NCI-H69 (cell line): ENCODE measurements around the gene TFDP1.
"Not testable (repeated sequence)": the region's sequence is repeated elsewhere in the genome, so short reads cannot be mapped to it uniquely, and the experiment has no call there.

Experiments
- DNase-seq: peaks from one replicate; lab custom pipeline; 2025; lab: John Stamatoyannopoulos, UW

Gene TFDP1

DNA sequence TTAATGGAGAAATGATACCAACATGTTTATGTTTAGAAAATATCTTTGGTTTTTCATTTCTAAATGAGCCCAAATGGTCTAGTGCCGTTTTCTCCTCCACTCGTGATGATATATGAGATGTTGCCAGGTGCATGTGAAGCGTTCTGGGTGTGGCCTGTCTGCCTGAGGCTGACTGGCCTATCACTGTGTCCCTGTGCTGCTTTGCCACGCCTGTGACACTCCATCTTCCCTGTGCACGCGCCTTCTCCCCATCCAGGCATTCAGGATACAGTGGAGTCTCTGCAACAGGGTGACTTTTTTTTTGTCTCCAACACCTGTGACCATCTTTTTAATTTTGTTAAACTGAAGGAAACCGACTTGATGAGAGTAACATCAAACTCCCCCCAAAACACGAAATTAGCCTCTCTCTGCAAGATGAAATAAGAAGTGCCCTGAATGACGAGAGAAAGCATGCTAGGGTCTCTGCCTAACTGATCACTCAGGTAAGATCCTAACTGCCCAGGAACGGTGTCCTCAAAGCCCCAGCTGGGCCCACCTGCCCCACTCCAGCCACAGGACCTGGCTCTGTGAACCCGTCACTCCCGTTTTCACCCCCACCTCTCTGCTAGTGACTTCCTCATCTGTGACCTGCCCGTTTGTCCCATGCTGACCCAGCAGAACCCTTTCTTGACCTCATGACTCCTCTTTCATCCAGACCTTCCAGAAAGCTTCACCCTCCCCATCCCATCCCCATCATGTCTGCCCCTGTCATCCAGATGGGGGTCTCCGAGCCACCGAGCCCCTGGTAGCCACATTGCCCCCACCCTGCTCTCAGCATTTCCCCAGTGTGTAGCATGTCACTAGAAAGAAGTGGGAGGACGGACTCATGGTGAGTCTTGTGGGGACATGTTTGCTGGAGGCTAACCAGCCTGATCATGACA, 33.2 kb upstream of the TFDP1 start:
- DNase-seq: no peak

DNA sequence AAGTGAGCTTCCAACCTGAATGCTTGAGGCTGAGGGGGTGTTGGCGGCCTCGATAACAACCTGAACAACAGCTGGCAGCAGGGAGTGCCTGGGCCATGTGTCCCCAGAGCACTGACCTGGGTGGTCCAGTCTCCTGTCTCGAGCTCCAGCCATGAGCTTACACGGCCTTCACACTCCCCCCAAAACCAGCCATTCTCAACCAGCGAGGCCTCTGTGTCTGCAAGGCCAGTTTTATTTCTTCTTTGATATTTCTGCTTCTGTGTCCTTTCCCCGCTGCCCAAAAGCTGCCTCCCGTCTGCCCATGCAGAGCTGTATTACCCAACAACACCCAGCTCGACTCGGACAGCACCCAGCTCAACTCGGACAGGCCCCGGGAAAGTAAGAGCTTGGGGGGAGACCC, 32.5 kb upstream of the TFDP1 start:
- no peak for DNase-seq

DNA sequence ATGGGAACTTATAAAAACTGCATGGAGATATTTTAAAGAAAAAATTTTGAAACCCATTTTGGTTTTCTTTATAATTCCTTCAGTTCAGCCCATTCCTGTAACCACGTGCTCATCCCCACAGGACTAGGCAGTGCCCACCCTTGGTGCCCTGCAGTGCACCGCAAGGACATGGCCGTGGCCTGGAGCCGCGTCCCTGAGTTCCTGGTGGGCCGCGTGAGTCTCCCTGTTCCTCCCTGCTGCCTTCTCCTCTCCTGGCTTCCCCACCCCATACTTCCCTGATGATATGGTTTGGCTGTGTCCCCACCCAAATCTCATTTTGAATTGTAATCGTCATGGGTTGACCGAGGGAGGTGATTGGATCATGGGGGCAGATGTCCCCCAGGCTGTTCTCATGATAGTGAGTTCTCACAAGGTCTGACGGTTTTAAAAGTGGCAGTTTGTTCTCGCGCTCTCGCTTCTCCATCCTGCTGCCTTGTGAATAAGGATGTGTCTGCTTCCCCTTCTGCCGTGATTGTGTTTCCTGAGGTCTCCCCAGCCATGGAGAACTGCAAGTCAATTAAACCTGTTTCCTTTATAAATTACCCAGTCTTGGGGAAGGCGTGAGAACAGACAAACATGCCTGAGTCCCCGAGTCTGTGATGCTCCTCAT, 31.6 kb upstream of the TFDP1 start:
- DNase-seq: no peak

DNA sequence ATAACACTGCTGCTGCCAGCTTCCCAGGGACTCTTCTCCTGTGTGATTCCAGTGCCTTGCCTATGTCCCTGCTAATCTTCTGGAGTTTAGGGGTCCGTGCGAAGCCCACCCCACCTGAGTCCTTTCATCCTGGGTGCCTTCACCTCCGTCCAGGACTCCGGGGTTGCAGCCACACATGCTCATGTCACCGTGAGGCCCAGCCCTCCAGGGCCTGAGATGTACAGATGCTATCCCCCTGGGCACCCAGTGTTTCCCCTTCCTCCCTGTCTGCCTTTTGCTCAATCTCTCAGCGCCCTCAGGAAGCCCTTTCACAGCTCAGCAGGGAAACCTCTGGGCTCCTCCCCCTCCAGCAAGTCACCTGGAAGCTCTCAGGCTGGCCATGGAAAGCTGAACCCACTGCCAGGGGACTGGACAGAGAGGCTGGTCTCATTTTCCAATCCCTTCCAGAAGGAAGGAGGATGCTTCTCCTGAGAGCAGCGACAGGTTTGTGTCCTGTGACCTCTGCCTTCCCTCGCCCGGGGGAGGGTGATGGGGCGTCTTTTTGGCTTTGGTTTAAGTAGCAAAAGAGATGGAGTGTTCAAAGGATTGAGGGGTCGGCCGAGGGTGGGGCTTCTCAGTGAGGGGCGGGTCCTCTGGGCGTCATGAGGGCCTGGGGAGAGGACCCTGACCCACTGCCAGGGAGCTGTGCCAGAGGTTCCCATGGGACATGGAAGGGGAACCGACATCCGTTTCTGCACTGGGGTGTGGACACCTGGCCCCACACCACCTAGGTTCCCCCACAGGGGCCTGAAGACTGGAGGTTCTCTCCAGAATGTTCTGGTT, 30.8 kb upstream of the TFDP1 start:
- peak; percentile 20 for DNase-seq

DNA sequence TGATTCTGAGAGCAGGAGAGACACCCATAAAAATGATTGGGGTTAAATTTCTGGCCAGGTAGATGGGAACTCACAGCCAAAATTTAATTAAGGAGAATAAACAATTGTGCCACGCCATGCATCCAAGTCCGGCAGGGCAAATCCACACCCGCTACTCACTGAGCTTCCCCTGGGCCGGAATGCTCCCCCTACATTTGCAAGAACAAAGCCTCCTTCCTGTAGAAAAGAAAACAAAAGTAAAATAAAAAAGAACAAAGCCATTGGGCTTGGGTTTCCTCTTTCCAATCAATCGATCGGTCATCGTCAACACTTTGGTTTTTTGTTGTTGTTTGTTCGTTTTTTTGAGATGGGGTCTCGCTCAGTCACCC, 30.2 kb upstream of the TFDP1 start:
- DNase-seq: no peak

DNA sequence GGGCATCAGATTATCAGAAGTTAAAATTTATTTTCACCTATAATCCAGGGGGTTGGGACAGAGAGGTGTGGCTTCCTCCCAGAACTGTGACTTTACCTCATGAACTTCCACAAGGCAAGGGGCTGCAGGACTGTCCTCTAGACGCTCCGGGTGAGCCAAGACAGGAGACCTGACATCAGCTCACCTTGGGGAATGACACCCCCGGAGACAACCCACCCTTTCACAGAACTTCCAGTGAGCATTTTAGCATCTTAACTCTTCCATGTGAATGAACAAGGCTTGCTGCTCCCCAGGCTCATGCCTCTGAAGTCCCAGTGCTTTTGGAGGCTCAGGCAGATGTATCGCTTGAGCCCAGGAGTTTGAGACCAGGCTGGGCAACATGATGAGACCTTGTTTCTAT, 29.4 kb upstream of the TFDP1 start:
- no peak for DNase-seq

DNA sequence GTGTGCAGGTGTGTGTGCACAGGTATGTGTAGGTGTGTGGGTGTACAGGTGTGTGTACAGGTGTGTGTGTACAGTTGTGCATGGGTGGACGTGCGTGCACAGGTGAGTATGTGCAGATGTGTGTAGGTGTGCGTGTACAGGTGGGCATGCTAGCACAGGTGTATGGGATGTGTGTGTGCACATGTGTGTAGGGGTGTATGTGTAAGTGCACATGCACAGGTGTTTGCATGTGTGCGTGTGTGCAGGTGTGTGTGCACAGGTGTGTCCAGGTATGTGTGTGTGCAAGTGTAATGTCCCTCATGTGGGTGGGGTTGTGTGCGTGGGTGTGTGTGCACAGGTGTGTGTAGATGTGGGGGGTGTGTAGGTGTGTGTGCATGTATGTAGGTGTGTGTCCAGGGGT, 27.5 kb upstream of the TFDP1 start:
- DNase-seq: no peak

DNA sequence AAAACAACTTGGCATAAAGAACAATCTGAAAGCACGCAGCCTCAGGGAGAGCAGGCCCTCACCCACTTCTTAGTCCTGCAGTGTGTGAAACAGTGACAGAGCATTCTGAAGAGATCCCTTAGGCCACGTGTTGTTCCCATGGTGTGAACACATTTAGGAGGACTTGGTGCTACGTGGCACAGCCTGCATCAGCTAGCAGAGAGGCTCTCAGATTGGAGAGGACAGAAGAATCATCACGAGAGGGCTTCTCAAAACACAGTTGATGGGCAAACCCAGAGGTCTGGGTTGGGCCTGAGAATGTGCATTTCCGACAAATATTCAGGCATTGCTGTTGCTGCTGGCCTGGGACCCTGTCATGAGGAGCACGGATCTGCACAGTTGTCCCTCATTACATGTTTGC, 26.1 kb upstream of the TFDP1 start:
- DNase-seq: no peak

DNA sequence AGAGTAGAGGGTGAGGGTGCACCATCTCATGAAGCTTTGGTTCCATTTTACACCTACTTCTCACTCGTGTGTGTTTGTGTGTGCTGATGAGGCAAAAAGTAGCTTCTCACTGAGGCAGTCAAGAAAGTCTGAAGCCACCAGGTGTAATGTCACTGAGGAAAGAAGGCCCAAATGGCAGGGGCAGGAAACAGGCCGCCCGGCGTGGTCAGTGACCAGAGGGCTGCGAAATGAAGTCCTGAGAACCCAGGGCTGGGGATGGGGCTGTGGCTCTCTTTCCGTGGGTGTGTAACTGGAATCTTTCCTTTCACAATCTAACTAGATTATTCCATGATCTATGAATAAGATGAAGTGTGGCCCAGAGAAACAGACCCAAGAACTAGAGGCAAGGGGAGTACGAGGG, 25.5 kb upstream of the TFDP1 start:
- DNase-seq: no peak

DNA sequence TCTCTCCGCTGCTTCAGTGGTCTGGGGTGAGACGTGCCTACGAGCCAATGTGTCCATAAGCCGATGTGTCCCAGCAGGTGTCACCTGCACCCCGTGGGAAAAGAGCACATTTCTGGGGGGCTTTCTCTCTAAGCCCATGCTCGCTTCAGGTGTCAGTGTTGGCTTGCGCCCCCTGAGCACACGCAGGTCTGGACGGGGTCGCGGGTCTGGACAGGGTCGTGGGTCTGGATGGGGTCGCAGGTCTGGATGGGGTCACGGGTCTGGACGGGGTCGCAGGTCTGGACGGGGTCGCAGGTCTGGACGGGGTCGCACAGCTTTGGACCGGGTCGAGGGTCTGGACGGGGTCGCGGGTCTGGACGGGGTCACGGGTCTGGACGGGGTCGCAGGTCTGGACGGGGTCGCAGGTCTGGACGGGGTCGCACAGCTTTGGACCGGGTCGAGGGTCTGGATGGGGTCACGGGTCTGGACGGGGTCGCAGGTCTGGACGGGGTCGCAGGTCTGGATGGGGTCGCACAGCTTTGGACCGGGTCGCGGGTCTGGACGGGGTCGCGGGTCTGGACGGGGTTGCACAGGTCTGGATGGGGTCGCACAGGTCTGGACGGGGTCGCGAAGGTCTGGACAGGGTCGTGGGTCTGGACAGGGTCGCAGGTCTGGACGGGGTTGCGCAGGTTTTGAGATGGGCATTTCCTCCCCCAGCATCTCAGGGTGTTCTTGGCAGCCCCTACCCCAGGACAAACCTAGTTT, 24.5 kb upstream of the TFDP1 start:
- DNase-seq: no peak

DNA sequence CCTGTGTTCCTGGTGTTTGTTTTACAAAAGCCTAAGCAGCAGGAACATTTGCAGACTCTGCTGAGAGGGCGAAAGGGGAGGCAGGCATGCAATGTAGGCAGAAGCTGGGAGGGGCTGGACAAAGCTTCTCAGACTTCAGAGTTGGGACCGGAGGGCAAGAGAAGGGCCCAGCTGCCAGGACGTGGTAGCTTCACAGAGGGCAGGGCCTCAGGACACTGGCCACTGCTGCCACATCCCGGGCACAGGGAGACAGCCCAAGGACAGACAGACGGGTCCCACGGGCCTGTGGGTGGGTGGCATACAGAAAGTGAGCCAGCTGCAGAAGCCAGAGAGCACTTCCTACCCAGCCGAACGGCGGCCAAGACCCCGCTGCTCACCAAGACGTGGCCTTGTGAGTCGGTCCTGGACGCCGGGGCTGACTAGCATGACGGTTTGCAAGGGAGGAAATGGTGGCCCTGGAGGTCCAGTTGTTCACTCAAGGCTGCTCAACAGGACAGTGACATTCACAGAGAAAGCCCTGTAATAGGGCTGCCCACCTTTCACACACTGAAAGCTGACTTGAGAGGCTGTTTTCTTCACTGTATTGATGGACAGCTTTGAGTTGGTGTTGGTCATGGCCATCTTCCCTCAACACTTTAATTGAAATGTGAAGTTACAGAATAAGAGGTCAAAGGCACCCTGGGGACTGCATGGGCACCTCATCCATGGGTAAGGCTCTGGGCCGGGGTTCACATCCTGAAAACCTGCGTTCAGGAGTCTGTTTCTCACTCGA, 23.7 kb upstream of the TFDP1 start:
- no peak for DNase-seq

DNA sequence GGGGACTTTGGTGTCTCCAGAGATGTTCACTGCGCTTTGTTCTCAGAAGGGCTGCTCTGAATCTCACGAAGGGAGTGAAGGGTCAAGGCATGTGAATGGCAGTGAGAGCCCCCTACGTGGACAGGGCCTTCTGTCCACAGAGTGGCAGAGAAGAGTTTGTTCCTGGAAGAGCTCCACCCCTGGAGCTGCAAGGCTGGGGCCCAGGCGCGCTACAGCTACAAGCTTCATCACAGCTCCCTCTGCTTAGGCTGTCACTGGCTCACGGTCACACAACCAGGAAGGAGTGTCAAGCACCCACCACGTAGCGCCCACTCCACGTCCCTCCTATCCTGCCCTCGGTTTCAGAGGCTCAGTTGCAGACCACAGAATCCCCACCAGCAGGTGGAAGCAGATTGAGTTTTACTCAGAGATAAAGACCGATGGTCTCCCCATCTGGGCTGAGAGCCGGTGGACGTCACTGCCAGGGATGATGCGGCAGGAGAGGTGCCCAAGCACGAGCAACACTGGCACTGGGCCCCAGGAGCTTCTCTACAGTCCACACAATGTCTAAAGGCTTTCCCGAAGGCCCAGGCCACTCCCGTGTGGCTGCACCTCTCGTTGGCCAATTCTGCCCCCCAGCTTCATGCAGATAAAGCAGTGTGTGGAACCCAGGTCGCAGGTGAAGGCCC, 23.0 kb upstream of the TFDP1 start:
- no peak for DNase-seq

DNA sequence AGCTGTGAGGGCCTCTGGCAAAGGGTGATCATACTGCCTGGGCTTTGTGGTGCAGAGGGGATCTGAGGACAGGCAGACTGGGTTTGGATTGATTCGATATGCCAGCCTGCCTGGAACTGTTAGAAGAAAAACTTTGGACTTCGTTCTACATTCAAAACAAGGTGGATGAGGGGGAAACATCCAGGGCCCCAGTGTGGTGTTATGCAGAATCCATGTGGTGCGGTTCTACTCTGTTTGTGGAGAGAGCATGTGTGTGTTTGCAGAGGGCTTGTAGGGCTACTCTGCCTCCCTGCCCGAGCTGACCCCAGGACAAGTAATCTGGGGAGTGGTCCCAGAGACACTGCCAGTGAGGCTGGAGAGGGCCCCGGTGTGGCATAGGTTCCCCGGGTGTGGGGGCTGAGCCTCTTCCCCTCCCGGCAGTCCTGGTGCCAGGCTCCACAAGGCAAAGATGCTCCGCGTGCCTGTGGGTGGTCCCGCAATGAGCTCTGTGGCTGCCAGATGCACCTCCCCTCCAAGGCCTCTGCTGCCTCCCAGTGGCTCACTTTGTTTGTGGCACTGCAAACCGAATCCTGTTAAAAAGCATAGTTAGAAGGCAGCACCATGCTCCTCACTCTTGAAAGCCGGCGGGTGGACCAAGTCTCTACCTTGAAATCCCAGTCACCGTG, 22.3 kb upstream of the TFDP1 start:
- peak; percentile 90 for DNase-seq

DNA sequence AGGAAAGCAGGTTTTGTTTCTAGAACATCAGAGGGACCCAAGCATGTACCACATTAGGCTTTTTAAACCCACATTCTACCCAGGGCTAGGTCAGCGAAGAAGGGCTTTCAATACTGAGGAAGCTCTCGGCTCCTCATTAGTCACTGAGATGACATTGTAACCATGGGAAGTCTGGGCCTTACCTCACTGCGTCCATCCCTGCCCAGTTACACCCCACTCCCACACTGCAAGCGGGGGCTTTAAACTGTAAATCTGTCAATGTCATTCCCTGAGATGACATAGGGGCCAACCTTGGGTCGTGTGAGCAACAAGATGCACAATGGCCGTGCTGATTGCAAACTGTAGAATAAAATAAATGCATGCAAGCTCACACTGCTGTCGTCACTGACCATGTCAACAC, 21.7 kb upstream of the TFDP1 start:
- DNase-seq: no peak

DNA sequence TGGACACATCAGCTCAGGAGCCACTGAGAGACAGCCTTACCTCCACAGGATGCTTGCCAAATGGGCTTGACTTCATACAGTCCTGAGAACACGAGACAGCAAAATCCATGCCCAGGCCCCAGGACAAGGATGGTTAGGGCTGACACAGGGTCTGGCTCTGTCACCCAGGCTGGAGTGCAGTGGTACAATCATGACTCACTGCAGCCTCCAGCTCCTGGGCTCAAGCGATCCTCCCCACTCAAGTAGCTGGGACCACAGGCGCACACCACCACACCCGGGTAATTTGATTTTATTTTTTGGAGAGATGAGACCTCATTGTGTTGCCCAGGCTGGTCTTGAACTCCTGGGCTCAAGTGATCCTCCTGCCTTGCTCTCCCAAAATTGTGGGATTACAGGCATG, 21.0 kb upstream of the TFDP1 start:
- not testable (repeated sequence) for DNase-seq

DNA sequence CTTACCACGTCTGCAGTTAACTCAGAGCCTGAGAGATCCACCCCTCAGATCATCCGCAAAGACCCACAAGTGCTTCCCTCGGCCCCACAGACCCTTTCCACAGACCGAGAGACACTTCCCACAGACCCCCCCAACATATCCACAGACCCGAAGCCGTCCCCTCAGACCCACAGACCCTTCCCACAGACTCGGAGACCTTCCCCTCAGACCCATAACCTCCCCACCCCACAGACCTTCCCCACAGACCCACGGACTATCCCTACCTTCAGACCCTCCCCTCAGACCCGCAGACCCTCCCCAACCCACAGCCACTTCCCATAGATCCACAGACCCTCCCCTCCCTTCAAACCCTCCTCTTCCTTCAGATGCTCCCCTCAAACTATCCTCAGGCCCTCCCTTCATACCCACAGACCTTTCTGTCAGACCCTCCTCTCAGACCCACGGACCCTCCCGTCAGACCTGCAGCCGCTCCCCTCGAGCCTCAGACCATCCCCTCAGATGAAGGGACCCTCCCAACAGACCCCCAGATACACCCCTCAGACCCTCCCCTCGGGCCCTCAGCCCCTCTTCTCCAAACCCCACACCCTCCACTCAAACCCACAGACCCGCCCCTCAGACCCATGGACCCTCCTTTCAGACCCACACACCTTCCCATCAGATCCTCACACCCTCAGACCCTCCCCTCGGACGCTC, 20.1 kb upstream of the TFDP1 start:
- no peak for DNase-seq

DNA sequence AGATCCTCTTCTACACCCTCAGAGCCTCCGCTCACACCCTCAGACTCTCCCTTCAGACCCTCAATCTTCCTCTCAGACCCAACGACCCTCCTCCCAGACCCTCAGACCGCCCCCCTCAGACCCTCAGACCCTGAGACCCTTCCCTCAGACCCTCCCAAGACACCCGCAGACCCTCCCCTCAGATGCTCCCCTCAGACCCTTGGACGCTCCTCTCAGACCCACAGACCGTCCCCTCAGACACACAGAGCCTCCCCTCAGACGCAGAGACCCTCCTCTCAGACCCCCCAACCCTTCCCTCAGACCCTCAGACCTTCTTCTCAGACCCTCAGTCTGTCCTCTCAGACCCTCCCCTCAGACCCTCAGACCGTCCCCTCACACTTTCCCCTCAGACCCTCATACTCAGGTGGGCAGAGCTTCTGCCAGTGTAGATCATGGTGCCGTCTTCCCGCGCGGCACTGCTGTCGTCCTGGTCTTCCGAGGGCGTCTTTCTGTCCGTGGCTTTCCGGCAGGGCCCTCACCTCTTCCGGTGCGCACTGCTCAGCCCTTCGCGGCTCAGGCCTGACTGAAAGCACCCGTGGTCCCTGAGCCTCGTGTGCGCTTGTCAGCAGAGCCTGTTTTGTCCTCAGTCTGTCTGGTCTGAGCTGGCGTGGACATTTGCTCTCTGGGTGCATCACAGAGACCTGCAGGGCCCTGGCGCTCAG, 18.9 kb upstream of the TFDP1 start:
- no peak for DNase-seq

DNA sequence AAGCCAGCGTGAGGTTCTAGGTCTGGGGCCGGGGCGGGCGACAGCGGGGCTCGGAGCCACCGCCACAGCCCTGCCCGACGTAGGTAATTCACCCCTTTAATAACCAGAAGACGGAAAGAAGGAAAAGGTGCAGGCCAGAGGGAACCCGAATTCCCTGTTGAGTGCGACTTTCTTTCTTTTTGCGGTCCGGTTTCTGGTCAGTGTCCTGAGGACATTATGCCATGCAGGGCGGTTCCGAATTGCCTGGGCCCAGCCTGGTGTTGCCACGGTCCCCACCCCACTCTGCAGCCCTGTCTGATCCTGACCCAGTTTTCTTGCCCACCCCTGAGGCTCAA, 18.4 kb upstream of the TFDP1 start:
- no peak for DNase-seq

DNA sequence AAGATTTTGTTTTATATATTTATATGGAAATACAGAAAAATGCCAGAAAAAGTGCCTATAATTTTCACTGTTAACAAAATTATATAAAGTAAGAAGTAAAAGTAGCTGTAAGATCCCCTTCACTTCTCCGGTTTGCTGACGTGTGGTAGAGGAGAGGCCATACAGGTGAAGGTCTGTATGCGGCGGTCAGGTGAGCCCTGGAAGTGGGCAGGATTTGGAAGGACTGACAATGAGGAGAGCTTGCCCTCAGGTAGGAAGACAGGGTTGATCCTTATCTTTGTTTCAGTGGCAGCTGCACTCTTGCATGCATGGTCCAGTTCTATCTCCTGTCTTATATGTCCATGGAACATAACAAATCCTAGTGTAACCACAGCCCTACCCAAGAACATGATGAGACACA, 16.9 kb upstream of the TFDP1 start:
- no peak for DNase-seq
